Activated CD8-positive, alpha-beta T cell treated with anti-CD3 and anti-CD28 coated beads, Interleukin-2, amount 10 ng/mL, durations not matched to agents 7 days and 5 days (primary cell): Measurements from ENCODE around the gene SLC51A. TPM values are rescaled to one million over a fixed set of nuclear protein-coding genes. Genes with fewer than 3 reads are reported as not detected.
"Not testable (repeated sequence)": the region's sequence is repeated elsewhere in the genome, so short reads cannot be mapped to it uniquely, and the experiment has no call there.

Source experiments
- ATAC-seq: fragments of 150-1000 bp; cut with Tn5 transposase; one replicate; pipeline ENCODE4 v1.10.0; 2021; ENCODE audit warnings: moderate library complexity
- CTCF ChIA-PET: fragments of 350-600 bp; sonication (Branson Sonifier 250); formaldehyde crosslinking; loops from one replicate; lab custom pipeline; 2021; ENCODE audit warnings: antibody characterized with exemption; lab: Charles Lee
- POLR2A ChIA-PET: fragments of 350-600 bp; sonication (Branson Sonifier 250); formaldehyde crosslinking; loops from one replicate; lab custom pipeline; 2021; ENCODE audit warnings: antibody characterized with exemption; lab: Charles Lee
- DNase-seq: peaks from one replicate; pipeline ENCODE4 v3.0.0-alpha.2; 2020
- H3K27ac Mint-ChIP-seq: one replicate; pipeline ENCODE4 v1.8.0; 2021; ENCODE audit warnings: mild to moderate bottlenecking, mixed read lengths
- H3K27me3 Mint-ChIP-seq: one replicate; pipeline ENCODE4 v1.8.0; 2021; ENCODE audit warnings: low read depth, mixed read lengths
- H3K36me3 Mint-ChIP-seq: one replicate; pipeline ENCODE4 v1.8.0; 2021; ENCODE audit warnings: low read depth, mixed read lengths
- H3K4me1 Mint-ChIP-seq: one replicate; pipeline ENCODE4 v1.8.0; 2021; ENCODE audit warnings: low read depth, mixed read lengths
- H3K4me3 Mint-ChIP-seq: one replicate; pipeline ENCODE4 v1.8.0; 2021; ENCODE audit warnings: mild to moderate bottlenecking, mixed read lengths
- H3K9me3 Mint-ChIP-seq: one replicate; pipeline ENCODE4 v1.8.0; 2022; ENCODE audit warnings: mixed read lengths; ENCODE audit not compliant: insufficient read depth
- total RNA-seq, 2 experiments: library from RNA; stranded (reverse); gene quantifications; one replicate each; pipeline ENCODE4 v1.2.3, GENCODE V29; 2021

SLC51A gene
- total RNA-seq, 2 experiments from 2014 or later = not detected

DNA sequence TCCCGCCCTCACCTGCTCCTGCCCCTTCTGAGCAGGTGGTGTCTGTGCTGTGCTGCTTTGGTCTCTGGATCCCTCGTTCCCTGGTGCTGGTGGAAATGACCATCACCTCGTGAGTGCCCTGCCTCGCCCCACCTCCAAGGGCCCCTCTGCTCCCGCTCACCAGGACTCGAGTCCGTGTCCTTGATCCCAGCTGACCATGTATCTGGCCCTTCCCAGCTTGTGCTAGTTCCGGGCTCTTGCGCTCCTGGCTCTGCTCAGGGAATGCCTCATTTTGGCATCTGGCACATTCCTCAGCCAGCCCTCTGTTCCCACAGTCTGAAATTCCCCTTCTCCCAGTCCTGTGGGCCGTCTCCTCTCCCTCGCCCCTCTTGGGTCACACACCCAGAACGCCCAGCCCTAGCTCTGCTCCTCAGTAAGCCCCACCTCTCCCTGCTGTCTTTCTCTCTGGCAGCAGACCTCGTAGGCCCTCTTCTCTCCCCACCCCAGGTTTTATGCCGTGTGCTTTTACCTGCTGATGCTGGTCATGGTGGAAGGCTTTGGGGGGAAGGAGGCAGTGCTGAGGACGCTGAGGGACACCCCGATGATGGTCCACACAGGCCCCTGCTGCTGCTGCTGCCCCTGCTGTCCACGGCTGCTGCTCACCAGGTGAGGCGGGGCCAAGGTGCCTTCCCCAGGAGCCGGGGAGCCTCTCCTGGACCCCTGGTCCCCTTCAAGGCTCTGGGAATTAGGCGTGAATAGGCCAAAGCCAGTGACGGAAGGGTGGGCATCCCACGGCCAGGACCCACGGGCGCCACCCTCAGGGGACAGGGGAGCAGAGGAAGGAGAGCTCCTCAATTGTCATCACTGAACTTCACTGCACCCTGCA lies 11.5 kb downstream of the SLC51A start:
- no peak overlapping the region for H3K4me3 Mint-ChIP-seq
- no peaks in the 10 kb centered on the region for H3K4me1 Mint-ChIP-seq
- H3K27me3 Mint-ChIP-seq = no peaks in the 10 kb centered on the region
- H3K27ac Mint-ChIP-seq = no peak overlapping the region
- POLR2A ChIA-PET = no interaction called here
- CTCF ChIA-PET = no interaction called here
- no peaks in the 10 kb centered on the region for H3K36me3 Mint-ChIP-seq
- no peak for DNase-seq
- H3K9me3 Mint-ChIP-seq = no peaks in the 10 kb centered on the region
- ATAC-seq = no peak

- CTCF ChIA-PET = no interaction called here
- DNase-seq = no peak
These were observed 16.0 kb downstream of the SLC51A start for GRCh38 chr3:196232154-196232881.

DNA sequence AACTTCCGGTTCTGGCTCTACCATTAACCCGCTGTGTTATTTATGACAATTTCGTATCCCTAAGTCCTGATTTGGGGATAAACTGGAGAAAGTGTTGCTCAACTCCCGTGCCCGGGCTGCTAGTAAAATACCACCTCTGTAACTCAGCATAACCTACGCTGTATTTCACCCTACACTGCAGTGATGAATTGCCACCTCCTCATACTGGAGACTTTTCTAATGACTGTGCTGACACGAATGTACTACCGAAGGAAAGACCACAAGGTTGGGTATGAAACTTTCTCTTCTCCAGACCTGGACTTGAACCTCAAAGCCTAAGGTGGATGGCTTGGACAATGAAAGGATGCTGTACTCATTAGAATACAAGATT lies 16.5 kb downstream of the SLC51A start:
- no peaks in the 10 kb centered on the region for H3K9me3 Mint-ChIP-seq

More at GRCh38 chr3:196232154-196232881, 16.0 kb downstream of the SLC51A start:
- POLR2A ChIA-PET = no interaction called here
- H3K4me3 Mint-ChIP-seq = no peak overlapping the region
- no peak for ATAC-seq
- peaks cover 6% of the 10 kb centered on the region for H3K4me1 Mint-ChIP-seq
- H3K27me3 Mint-ChIP-seq = no peaks in the 10 kb centered on the region
- H3K27ac Mint-ChIP-seq = no peak overlapping the region
- H3K36me3 Mint-ChIP-seq = peaks cover 13% of the 10 kb centered on the region
- H3K9me3 Mint-ChIP-seq = no peaks in the 10 kb centered on the region

DNA sequence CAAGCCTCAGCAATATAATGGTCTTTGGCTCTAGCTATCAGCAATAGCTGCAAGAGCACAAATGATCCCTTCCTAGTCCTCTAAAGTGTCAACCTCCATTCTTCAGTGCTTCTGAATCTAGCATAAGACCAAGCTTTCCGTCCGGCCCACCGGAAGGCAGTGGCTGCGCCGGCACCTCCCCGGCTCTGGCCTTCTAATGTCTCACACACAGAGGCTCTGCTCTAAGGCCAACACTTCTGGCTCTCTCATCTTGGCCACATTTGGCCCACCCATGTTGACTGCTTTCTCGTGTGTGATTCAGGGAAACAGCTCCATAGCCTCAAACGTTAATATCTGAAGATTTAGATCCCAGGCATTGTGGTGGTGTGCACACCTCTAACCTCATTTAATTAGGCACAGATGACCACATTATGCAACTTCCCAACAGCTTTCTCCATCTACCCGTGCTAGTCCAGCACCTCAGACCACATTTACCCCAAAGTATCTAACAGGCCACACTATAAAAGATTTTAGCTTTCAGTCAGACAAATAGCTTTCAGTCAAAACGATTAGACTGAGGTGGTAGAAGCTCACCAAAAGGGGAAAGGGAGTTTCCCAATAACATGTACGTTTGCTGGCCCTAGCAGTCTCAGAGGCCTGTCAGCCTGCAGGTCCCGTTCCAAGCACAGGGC lies 19.3 kb downstream of the SLC51A start:
- Mint-ChIP-seq H3K4me3 (no peak overlapping the region), H3K27me3 (no peaks in the 10 kb centered on the region), H3K27ac (no peak overlapping the region), H3K9me3 (no peaks in the 10 kb centered on the region), H3K4me1 (peaks cover 11% of the 10 kb centered on the region), H3K36me3 (peaks cover 36% of the 10 kb centered on the region)
- POLR2A ChIA-PET = interaction anchor here (0.8 to 1.3 kb wide), 2 partner anchors 10 to 332 kb away, joined by 3 read pairs; partner anchors contain the start of gene WDR53
- CTCF ChIA-PET = interaction anchor here (1.0 to 1.6 kb wide), 2 partner anchors 12 to 52 kb away, joined by 3 read pairs; partner anchors contain the start of gene PCYT1A
- DNase-seq (no peak), ATAC-seq (no peak)

More for the DNA sequence above, 16.5 kb downstream of the SLC51A start:
- CTCF ChIA-PET = interaction anchor here (1.6 kb wide), 1 partner anchor 22 kb away, joined by 3 read pairs; no protein-coding TSS in a partner anchor
- Mint-ChIP-seq H3K4me1 (peaks cover 11% of the 10 kb centered on the region), H3K4me3 (no peak overlapping the region), H3K27ac (no peak overlapping the region), H3K27me3 (no peaks in the 10 kb centered on the region), H3K36me3 (peaks cover 18% of the 10 kb centered on the region)
- ATAC-seq (no peak), DNase-seq (no peak)
- POLR2A ChIA-PET = no interaction called here

- H3K36me3 Mint-ChIP-seq = peaks cover 39% of the 10 kb centered on the region
- ATAC-seq (no peak), DNase-seq (no peak)
- POLR2A ChIA-PET = interaction anchor here (1.3 kb wide), 1 partner anchor 11 kb away, joined by 3 read pairs; no protein-coding TSS in a partner anchor
- no peaks in the 10 kb centered on the region for H3K27me3 Mint-ChIP-seq
- H3K27ac Mint-ChIP-seq = no peak overlapping the region
- H3K9me3 Mint-ChIP-seq = no peaks in the 10 kb centered on the region
- H3K4me1 Mint-ChIP-seq = peaks cover 11% of the 10 kb centered on the region
- CTCF ChIA-PET = no interaction called here
- H3K4me3 Mint-ChIP-seq = no peak overlapping the region
These were observed 19.9 kb downstream of the SLC51A start for GRCh38 chr3:196236223-196236622.

DNA sequence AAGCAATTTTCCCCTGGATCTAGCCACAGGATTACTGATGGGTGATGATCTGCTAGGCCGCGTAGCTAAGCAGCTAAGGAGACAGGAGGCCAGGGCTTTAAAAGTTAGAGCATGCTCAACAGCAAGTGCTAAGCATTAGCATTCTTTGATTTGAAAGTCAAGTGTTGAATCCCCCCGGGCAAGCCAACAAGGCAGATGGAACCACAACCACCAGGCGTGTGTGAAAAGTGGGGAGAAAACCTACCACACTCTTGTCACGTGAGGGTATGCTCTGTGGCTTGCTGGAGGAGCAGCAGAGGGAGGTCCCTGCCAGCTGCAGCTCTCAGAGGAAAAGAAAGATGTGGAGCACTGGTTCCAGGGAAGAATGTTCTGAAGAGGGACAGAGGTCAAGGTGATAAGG lies 20.9 kb downstream of the SLC51A start:
- DNase-seq = peak; percentile 39
- no peak overlapping the region for H3K4me3 Mint-ChIP-seq
- no peak overlapping the region for H3K27ac Mint-ChIP-seq
- peak; percentile 60 for ATAC-seq
- ChIA-PET CTCF (interaction anchor here (1.1 kb wide), 2 partner anchors 17 to 164 kb away, joined by 3 read pairs; no protein-coding TSS in a partner anchor), POLR2A (no interaction called here)
- no peaks in the 10 kb centered on the region for H3K27me3 Mint-ChIP-seq
- peaks cover 11% of the 10 kb centered on the region for H3K4me1 Mint-ChIP-seq
- H3K9me3 Mint-ChIP-seq = no peaks in the 10 kb centered on the region
- peaks cover 48% of the 10 kb centered on the region for H3K36me3 Mint-ChIP-seq

GRCh38 chr3:196238612-196239560 lies 22.6 kb downstream of the SLC51A start:
- ChIA-PET POLR2A (no interaction called here), CTCF (no interaction called here)
- DNase-seq (no peak), ATAC-seq (no peak)
- Mint-ChIP-seq H3K4me1 (peaks cover 11% of the 10 kb centered on the region), H3K36me3 (peaks cover 56% of the 10 kb centered on the region), H3K27ac (no peak overlapping the region), H3K4me3 (no peak overlapping the region), H3K9me3 (no peaks in the 10 kb centered on the region), H3K27me3 (no peaks in the 10 kb centered on the region)

DNA sequence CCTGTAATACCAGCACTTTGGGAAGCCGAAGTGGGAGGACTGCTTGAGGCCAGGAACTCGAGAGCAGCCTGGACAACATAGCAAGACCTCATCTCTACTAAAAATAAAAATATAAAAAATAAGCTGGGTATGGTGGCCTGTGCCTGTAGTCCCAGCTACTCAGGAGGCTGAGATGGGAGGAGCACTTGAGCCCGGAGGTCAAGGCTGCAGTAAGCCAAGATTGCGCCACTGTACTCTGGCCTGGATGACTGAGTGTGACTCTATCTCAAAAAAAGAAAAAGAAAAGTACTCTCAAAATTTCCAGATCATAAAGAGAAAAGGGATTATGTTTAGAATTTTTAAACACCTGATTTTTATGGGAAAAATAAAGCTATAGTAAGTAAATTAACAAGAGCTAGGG lies 24.1 kb downstream of the SLC51A start:
- H3K4me1 Mint-ChIP-seq = peaks cover 11% of the 10 kb centered on the region
- no peaks in the 10 kb centered on the region for H3K9me3 Mint-ChIP-seq
- H3K27ac Mint-ChIP-seq = no peak overlapping the region
- POLR2A ChIA-PET = interaction anchor here (0.6 kb wide), 1 partner anchor 21 kb away, joined by 3 read pairs; no protein-coding TSS in a partner anchor
- CTCF ChIA-PET = interaction anchor here (1.0 kb wide), 1 partner anchor 167 kb away, joined by 3 read pairs; no protein-coding TSS in a partner anchor
- no peak for ATAC-seq
- DNase-seq = no peak
- no peaks in the 10 kb centered on the region for H3K27me3 Mint-ChIP-seq
- H3K36me3 Mint-ChIP-seq = peaks cover 59% of the 10 kb centered on the region
- H3K4me3 Mint-ChIP-seq = no peak overlapping the region

DNA sequence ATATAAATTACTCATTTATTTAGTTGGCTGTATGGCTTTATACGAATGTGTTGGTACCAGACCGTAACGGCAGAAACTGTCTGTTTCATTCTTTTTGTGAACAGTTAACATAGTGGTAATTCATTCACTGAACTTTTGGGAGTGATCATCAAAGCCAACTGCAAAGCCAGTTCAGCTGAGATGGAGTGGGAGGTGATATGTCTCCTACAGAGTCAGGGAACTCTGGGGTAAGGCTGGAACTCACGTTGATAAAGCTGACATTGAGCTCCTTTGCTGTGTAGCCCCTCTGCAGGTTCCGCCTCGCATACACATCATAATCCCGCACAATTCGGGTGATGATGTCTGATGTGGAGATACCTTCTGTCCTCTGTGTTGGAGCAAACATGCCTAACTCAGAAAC lies 25.4 kb downstream of the SLC51A start:
- DNase-seq = no peak
- Mint-ChIP-seq H3K27me3 (no peaks in the 10 kb centered on the region), H3K9me3 (no peaks in the 10 kb centered on the region), H3K36me3 (peaks cover 62% of the 10 kb centered on the region), H3K27ac (no peak overlapping the region), H3K4me1 (peaks cover 15% of the 10 kb centered on the region), H3K4me3 (no peak overlapping the region)
- CTCF ChIA-PET = no interaction called here
- POLR2A ChIA-PET = no interaction called here
- no peak for ATAC-seq

- POLR2A ChIA-PET, DNase-seq, CTCF ChIA-PET, H3K9me3 Mint-ChIP-seq, ATAC-seq, H3K27ac Mint-ChIP-seq, H3K4me3 Mint-ChIP-seq, H3K27me3 Mint-ChIP-seq: not testable (repeated sequence)
- Mint-ChIP-seq H3K36me3 (peaks cover 55% of the 10 kb centered on the region), H3K4me1 (peaks cover 13% of the 10 kb centered on the region)
These were observed 27.8 kb downstream of the SLC51A start for GRCh38 chr3:196244166-196244565.
